DOHH2 (cell line): Measurements from ENCODE around the gene EIF3M.

ENCODE experiments used
- EZH2phosphoT487 ChIP-seq: fragments of 200-600 bp; sonication (generic); IDR thresholded peaks from 2 replicates; pipeline ENCODE4 v1.6.1; 2017; ENCODE audit warnings: borderline replicate concordance, mild to moderate bottlenecking, antibody characterized with exemption, low read length, moderate library complexity, mixed read lengths
- TF ChIP-seq, protein P1 (sequence below): fragments of 200-600 bp; sonication (generic); IDR thresholded peaks from one replicate; pipeline ENCODE4 v1.5.1; 2014; ENCODE audit warnings: antibody characterized with exemption, mild to moderate bottlenecking, low read depth, low read length; ENCODE audit not compliant: poor library complexity, severe bottlenecking

- TF ChIP-seq, protein P1, sequence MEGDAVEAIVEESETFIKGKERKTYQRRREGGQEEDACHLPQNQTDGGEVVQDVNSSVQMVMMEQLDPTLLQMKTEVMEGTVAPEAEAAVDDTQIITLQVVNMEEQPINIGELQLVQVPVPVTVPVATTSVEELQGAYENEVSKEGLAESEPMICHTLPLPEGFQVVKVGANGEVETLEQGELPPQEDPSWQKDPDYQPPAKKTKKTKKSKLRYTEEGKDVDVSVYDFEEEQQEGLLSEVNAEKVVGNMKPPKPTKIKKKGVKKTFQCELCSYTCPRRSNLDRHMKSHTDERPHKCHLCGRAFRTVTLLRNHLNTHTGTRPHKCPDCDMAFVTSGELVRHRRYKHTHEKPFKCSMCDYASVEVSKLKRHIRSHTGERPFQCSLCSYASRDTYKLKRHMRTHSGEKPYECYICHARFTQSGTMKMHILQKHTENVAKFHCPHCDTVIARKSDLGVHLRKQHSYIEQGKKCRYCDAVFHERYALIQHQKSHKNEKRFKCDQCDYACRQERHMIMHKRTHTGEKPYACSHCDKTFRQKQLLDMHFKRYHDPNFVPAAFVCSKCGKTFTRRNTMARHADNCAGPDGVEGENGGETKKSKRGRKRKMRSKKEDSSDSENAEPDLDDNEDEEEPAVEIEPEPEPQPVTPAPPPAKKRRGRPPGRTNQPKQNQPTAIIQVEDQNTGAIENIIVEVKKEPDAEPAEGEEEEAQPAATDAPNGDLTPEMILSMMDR, result no peak
- TF ChIP-seq EZH2phosphoT487, result no peak
These were observed 59.9 kb downstream of the EIF3M start for GRCh38 chr11:32643526-32643925.
